ENCODE data around the gene SYNM. TPM values are rescaled to one million over a fixed set of nuclear protein-coding genes. Genes with fewer than 3 reads are reported as not detected.

Gene SYNM
- polyA plus RNA-seq, 1 experiment: 3.2 TPM

- Histone ChIP-seq H3K27ac (ENCODE audit: low read depth, low read length) (no peak overlapping the region), H3K4me3 (ENCODE audit: low read depth, low read length) (no peak overlapping the region), H3K27me3 (ENCODE audit: control insufficient read depth, insufficient read depth, low read length) (no peaks in the 10 kb centered on the region), H3K9me3 (ENCODE audit: control insufficient read depth, insufficient read depth, low read length) (peaks cover 2% of the 10 kb centered on the region; the same call in 1 of the 2 replicates)
- DNase-seq (ENCODE audit: low read depth, low spot score): no peak
- ChIA-PET CTCF (interaction anchor here (3.4 kb wide), 1 partner anchor 29 kb away, joined by 13 read pairs; no protein-coding TSS in a partner anchor), POLR2A (no interaction called here)
- TF ChIP-seq CTCF (IDR thresholded peaks at IDR 0.05; ENCODE audit: low read depth, low read length): no peak
Observed at GRCh38 chr15:99130314-99130713, 25.4 kb downstream of the SYNM start.

GRCh38 chr15:99130765-99131440 is 26.0 kb downstream of the SYNM start:
- ChIA-PET CTCF (interaction anchor here (0.6 kb wide), 1 partner anchor 82 kb away, joined by 3 read pairs; no protein-coding TSS in a partner anchor), POLR2A (no interaction called here)
- TF ChIP-seq CTCF (IDR thresholded peaks at IDR 0.05; ENCODE audit: low read depth, low read length): no peak
- Histone ChIP-seq H3K27ac (ENCODE audit: low read depth, low read length) (no peak overlapping the region), H3K27me3 (ENCODE audit: control insufficient read depth, insufficient read depth, low read length) (no peaks in the 10 kb centered on the region), H3K9me3 (ENCODE audit: control insufficient read depth, insufficient read depth, low read length) (peaks cover 2% of the 10 kb centered on the region; the same call in 1 of the 2 replicates), H3K4me3 (ENCODE audit: low read depth, low read length) (no peak overlapping the region)
- DNase-seq (ENCODE audit: low read depth, low spot score): no peak

DNA sequence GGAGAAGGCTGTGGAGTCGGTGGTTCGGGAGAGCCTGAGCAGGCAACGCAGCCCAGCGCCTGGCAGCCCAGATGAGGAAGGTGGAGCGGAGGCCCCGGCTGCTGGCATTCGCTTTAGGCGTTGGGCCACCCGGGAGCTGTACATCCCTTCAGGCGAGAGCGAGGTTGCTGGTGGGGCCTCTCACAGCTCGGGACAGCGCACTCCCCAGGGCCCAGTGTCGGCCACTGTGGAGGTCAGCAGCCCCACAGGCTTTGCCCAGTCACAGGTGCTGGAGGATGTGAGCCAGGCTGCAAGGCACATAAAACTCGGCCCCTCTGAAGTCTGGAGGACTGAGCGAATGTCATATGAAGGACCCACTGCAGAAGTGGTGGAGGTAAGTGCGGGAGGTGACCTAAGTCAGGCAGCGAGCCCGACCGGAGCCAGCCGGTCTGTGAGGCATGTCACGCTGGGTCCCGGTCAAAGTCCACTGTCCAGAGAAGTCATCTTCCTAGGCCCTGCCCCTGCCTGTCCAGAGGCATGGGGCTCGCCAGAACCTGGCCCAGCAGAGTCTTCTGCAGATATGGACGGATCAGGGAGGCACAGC is 26.7 kb downstream of the SYNM start:
- no peak overlapping the region for H3K27ac ChIP-seq (ENCODE audit: low read depth, low read length)
- DNase-seq (ENCODE audit: low read depth, low spot score): no peak
- CTCF ChIA-PET: interaction anchor here (0.6 kb wide), 1 partner anchor 82 kb away, joined by 3 read pairs; no protein-coding TSS in a partner anchor
- POLR2A ChIA-PET: no interaction called here
- TF ChIP-seq CTCF (IDR thresholded peaks at IDR 0.05; ENCODE audit: low read depth, low read length): no peak
- H3K27me3 ChIP-seq (ENCODE audit: control insufficient read depth, insufficient read depth, low read length): no peaks in the 10 kb centered on the region
- H3K4me3 ChIP-seq (ENCODE audit: low read depth, low read length): no peak overlapping the region
- H3K9me3 ChIP-seq (ENCODE audit: control insufficient read depth, insufficient read depth, low read length): peaks cover 2% of the 10 kb centered on the region; the same call in 1 of the 2 replicates

- no peak for DNase-seq (ENCODE audit: low read depth, low spot score)
- peaks cover 2% of the 10 kb centered on the region; the same call in 1 of the 2 replicates for H3K9me3 ChIP-seq (ENCODE audit: control insufficient read depth, insufficient read depth, low read length)
- H3K27me3 ChIP-seq (ENCODE audit: control insufficient read depth, insufficient read depth, low read length): no peaks in the 10 kb centered on the region
- H3K4me3 ChIP-seq (ENCODE audit: low read depth, low read length): no peak overlapping the region
- H3K27ac ChIP-seq (ENCODE audit: low read depth, low read length): no peak overlapping the region
- ChIA-PET CTCF (interaction anchor here (1.0 kb wide), 1 partner anchor 31 kb away, joined by 3 read pairs; no protein-coding TSS in a partner anchor), POLR2A (no interaction called here)
- TF ChIP-seq CTCF (IDR thresholded peaks at IDR 0.05; ENCODE audit: low read depth, low read length): no peak
Observed at GRCh38 chr15:99132122-99132521, 27.2 kb downstream of the SYNM start.
